Measurements from ENCODE around the gene TAL1. TPM values are rescaled to one million over a fixed set of nuclear protein-coding genes. Genes with fewer than 3 reads are reported as not detected.
"Not testable (repeated sequence)": the region's sequence is repeated elsewhere in the genome, so short reads cannot be mapped to it uniquely, and the experiment has no call there.

Gene TAL1
- total RNA-seq, 1 donor from 2014 or later: not detected

DNA sequence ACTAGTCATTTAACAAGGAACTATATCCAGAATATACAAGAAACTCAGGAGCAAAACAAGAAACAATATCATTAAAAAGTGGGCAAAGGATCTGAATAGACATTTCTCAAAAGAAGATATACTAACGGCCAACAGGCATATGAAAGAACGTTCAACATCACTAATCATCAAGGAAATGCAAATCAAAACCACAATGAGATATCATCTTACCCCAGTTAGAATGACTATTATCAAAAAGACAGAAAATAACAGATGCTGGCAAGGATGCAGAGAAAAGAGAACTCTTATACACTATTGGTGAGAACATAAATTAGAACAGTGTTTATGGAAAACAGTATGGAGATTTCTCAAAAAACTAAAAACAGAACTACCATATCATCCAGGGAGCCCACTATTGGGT is 28.5 kb downstream of the TAL1 start:
- H3K4me3 Mint-ChIP-seq (ENCODE audit: low read depth); H3K4me1 Mint-ChIP-seq (ENCODE audit: low read depth); H3K27ac Mint-ChIP-seq; DNase-seq (ENCODE audit: low spot score); H3K9me3 Mint-ChIP-seq; intact Hi-C loops (cut with micrococcal nuclease); H3K36me3 Mint-ChIP-seq (ENCODE audit: low read depth): not testable (repeated sequence)
- peaks cover 51% of the 10 kb centered on the region for H3K27me3 Mint-ChIP-seq (ENCODE audit: low read depth)

- H3K9me3 Mint-ChIP-seq: no peaks in the 10 kb centered on the region
- peaks cover 56% of the 10 kb centered on the region for H3K27me3 Mint-ChIP-seq (ENCODE audit: low read depth)
- no peak for DNase-seq (ENCODE audit: low spot score)
- intact Hi-C loops (cut with micrococcal nuclease): no loop called here
- no peaks in the 10 kb centered on the region for H3K36me3 Mint-ChIP-seq (ENCODE audit: low read depth)
- H3K27ac Mint-ChIP-seq: no peak overlapping the region
- peaks cover 3% of the 10 kb centered on the region for H3K4me1 Mint-ChIP-seq (ENCODE audit: low read depth)
- no peak overlapping the region for H3K4me3 Mint-ChIP-seq (ENCODE audit: low read depth)
Observed at GRCh38 chr1:47201179-47201578, 30.8 kb downstream of the TAL1 start.

GRCh38 chr1:47198214-47198613 is 33.8 kb downstream of the TAL1 start:
- Mint-ChIP-seq H3K4me3 (ENCODE audit: low read depth) (no peak overlapping the region), H3K9me3 (no peaks in the 10 kb centered on the region), H3K4me1 (ENCODE audit: low read depth) (no peaks in the 10 kb centered on the region), H3K36me3 (ENCODE audit: low read depth) (no peaks in the 10 kb centered on the region), H3K27me3 (ENCODE audit: low read depth) (peaks cover 41% of the 10 kb centered on the region), H3K27ac (no peak overlapping the region)
- DNase-seq (ENCODE audit: low spot score): no peak
- intact Hi-C loops (cut with micrococcal nuclease): no loop called here

- H3K27ac Mint-ChIP-seq: no peak overlapping the region
- no peaks in the 10 kb centered on the region for H3K9me3 Mint-ChIP-seq
- no peak overlapping the region for H3K4me3 Mint-ChIP-seq (ENCODE audit: low read depth)
- H3K36me3 Mint-ChIP-seq (ENCODE audit: low read depth): no peaks in the 10 kb centered on the region
- no peaks in the 10 kb centered on the region for H3K4me1 Mint-ChIP-seq (ENCODE audit: low read depth)
- H3K27me3 Mint-ChIP-seq (ENCODE audit: low read depth): peaks cover 37% of the 10 kb centered on the region
- intact Hi-C loops (cut with micrococcal nuclease): no loop called here
- no peak for DNase-seq (ENCODE audit: low spot score)
Observed at GRCh38 chr1:47196622-47197021, 35.4 kb downstream of the TAL1 start.

DNA sequence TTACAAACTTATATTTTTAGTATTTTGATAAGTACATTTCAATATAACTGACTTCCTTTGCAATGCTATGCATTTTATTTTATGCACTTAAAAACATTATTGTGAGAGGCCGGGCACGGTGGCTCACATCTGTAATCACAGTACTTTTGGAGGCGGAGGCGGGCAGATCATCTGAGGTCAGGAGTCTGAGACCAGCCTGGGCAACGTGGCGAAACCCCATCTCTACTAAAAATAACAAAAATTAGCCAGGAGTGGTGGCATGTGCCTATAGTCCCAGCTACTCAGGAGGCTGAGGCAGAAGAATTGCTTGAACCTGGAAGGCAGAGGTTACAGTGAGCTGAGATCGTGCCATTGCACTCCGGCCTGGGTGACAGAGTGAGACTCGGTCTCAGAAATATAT is 36.0 kb downstream of the TAL1 start:
- H3K4me3 Mint-ChIP-seq (ENCODE audit: low read depth); H3K4me1 Mint-ChIP-seq (ENCODE audit: low read depth); H3K36me3 Mint-ChIP-seq (ENCODE audit: low read depth); H3K9me3 Mint-ChIP-seq; intact Hi-C loops (cut with micrococcal nuclease); H3K27ac Mint-ChIP-seq; DNase-seq (ENCODE audit: low spot score): not testable (repeated sequence)
- H3K27me3 Mint-ChIP-seq (ENCODE audit: low read depth): peaks cover 31% of the 10 kb centered on the region

DNA sequence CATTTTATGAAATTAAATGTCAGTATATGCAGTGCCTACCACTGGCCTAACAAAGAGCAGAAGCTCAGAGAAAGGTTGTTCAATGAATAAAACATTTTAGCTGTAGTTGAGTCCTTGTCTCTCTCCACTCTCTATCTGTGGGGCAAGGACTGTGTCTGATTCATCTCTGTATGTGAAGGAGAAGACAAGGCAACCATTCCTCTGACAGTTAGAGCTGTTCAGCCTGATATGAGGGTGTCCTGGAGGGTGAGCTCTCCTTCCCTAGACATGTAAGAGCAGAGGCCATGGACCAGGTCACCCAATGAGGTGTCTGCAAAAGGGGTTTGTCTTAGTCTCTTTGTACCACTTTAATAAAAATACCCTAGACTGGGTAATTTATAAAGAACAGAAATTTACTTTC is 37.7 kb downstream of the TAL1 start:
- H3K36me3 Mint-ChIP-seq (ENCODE audit: low read depth): no peaks in the 10 kb centered on the region
- intact Hi-C loops (cut with micrococcal nuclease): no loop called here
- peaks cover 20% of the 10 kb centered on the region for H3K27me3 Mint-ChIP-seq (ENCODE audit: low read depth)
- no peaks in the 10 kb centered on the region for H3K9me3 Mint-ChIP-seq
- no peak for DNase-seq (ENCODE audit: low spot score)
- no peaks in the 10 kb centered on the region for H3K4me1 Mint-ChIP-seq (ENCODE audit: low read depth)
- no peak overlapping the region for H3K4me3 Mint-ChIP-seq (ENCODE audit: low read depth)
- no peak overlapping the region for H3K27ac Mint-ChIP-seq

- H3K27me3 Mint-ChIP-seq (ENCODE audit: low read depth): peaks cover 13% of the 10 kb centered on the region
- not testable (repeated sequence) for H3K4me3 Mint-ChIP-seq (ENCODE audit: low read depth); H3K9me3 Mint-ChIP-seq; H3K4me1 Mint-ChIP-seq (ENCODE audit: low read depth); H3K36me3 Mint-ChIP-seq (ENCODE audit: low read depth); DNase-seq (ENCODE audit: low spot score); H3K27ac Mint-ChIP-seq
- intact Hi-C loops (cut with micrococcal nuclease): loop anchor here (1.0 kb wide), 1 partner anchor 70 kb away; no protein-coding TSS in a partner anchor
Observed at GRCh38 chr1:47193496-47193895, 38.5 kb downstream of the TAL1 start.

- Mint-ChIP-seq H3K4me1 (ENCODE audit: low read depth) (no peaks in the 10 kb centered on the region), H3K36me3 (ENCODE audit: low read depth) (no peaks in the 10 kb centered on the region), H3K27me3 (ENCODE audit: low read depth) (peaks cover 5% of the 10 kb centered on the region), H3K9me3 (no peaks in the 10 kb centered on the region), H3K4me3 (ENCODE audit: low read depth) (no peak overlapping the region), H3K27ac (no peak overlapping the region)
- DNase-seq (ENCODE audit: low spot score): peak; percentile 61
- intact Hi-C loops (cut with micrococcal nuclease): loop anchor here (1.0 kb wide), 1 partner anchor 71 kb away; no protein-coding TSS in a partner anchor
Observed at GRCh38 chr1:47192458-47193384, 39.3 kb downstream of the TAL1 start.

DNA sequence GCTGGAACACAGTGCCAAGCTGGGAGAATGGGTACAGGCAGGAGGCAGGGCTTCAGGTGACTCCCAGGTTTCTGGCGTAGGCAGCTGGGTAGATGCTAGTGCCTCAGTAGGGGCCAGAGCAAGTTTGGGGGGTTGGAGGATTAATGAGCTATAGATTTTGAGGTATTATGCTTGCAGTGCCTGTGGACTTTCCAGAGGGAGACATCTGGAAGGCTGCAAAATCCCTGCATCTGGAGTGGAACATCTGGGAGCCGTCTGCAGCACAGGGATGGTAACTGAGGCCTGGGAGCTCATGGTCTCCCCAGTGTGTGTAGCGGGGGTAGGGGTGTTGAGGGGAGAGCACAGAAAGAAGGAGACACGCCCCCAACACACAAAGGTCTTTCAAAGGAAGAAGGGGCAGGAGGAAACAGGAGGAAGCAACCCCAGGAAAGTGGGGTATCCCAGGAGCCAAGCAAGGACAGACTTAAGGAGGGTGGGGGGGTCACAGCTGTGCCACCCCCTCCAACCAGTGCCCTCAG is 40.0 kb downstream of the TAL1 start:
- no peak for DNase-seq (ENCODE audit: low spot score)
- Mint-ChIP-seq H3K4me3 (ENCODE audit: low read depth) (no peak overlapping the region), H3K36me3 (ENCODE audit: low read depth) (no peaks in the 10 kb centered on the region), H3K27ac (no peak overlapping the region), H3K4me1 (ENCODE audit: low read depth) (no peaks in the 10 kb centered on the region), H3K27me3 (ENCODE audit: low read depth) (peaks cover 4% of the 10 kb centered on the region), H3K9me3 (no peaks in the 10 kb centered on the region)
- intact Hi-C loops (cut with micrococcal nuclease): no loop called here

- intact Hi-C loops (cut with micrococcal nuclease): no loop called here
- Mint-ChIP-seq H3K27me3 (ENCODE audit: low read depth) (peaks cover 4% of the 10 kb centered on the region), H3K4me1 (ENCODE audit: low read depth) (no peaks in the 10 kb centered on the region), H3K9me3 (no peaks in the 10 kb centered on the region), H3K27ac (no peak overlapping the region), H3K4me3 (ENCODE audit: low read depth) (no peak overlapping the region), H3K36me3 (ENCODE audit: low read depth) (no peaks in the 10 kb centered on the region)
- DNase-seq (ENCODE audit: low spot score): no peak
Observed at GRCh38 chr1:47190857-47191256, 41.2 kb downstream of the TAL1 start.

DNA sequence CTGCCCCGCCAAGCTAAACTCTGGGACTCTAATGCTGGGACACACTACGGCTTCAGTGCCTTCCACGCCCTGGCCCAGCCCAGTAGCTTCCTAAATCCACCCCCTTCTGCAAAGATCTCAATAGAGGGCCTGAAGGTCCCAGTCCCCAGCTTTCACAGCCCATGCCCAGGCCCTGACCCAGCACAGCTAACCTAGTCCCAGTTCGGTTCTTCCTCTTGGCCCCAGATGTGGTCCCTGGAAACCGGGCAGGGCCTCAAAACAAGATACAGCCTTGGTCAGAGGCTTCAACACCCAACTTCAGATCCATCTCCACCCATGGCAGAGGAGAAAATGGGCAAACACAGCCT is 41.5 kb downstream of the TAL1 start:
- Mint-ChIP-seq H3K4me1 (ENCODE audit: low read depth) (no peaks in the 10 kb centered on the region), H3K27ac (no peak overlapping the region), H3K9me3 (no peaks in the 10 kb centered on the region), H3K27me3 (ENCODE audit: low read depth) (peaks cover 4% of the 10 kb centered on the region), H3K4me3 (ENCODE audit: low read depth) (no peak overlapping the region), H3K36me3 (ENCODE audit: low read depth) (no peaks in the 10 kb centered on the region)
- intact Hi-C loops (cut with micrococcal nuclease): no loop called here
- no peak for DNase-seq (ENCODE audit: low spot score)

- H3K4me1 Mint-ChIP-seq (ENCODE audit: low read depth): no peaks in the 10 kb centered on the region
- no peaks in the 10 kb centered on the region for H3K9me3 Mint-ChIP-seq
- intact Hi-C loops (cut with micrococcal nuclease): no loop called here
Observed at GRCh38 chr1:47189844-47190508, 42.0 kb downstream of the TAL1 start, which contains the start of gene PDZK1IP1. Gene PDZK1IP1, minus strand, starts transcription at chr1:47190036. Its CDS starts 104 bp downstream, at chr1:47189932.

More at GRCh38 chr1:47189844-47190508, 42.0 kb downstream of the TAL1 start, which contains the start of gene PDZK1IP1:
- DNase-seq (ENCODE audit: low spot score): no peak
- no peak within 1 kb of the TSS for H3K4me3 Mint-ChIP-seq (ENCODE audit: low read depth)
- H3K27me3 Mint-ChIP-seq (ENCODE audit: low read depth): peaks cover 4% of the 10 kb centered on the region
- H3K36me3 Mint-ChIP-seq (ENCODE audit: low read depth): no peaks in the 10 kb centered on the region
- no peak within 1 kb of the TSS for H3K27ac Mint-ChIP-seq

All from activated T-helper 2 cell treated with anti-CD3 and anti-CD28 coated beads, Interferon-gamma antibody, Interleukin-2, Interleukin-4, amounts not matched to agents 10 μg/mL and 5 μg/mL and 100 μg/mL, durations not matched to agents 14 hours and 24 hours and 36 hours (primary cell).